NCI-H510A treated with DMSO at 0.1 percent for 48 hours (cell line): ENCODE results near the gene UGP2.

Experiments used
- DNase-seq: peaks from one replicate; lab custom pipeline; 2025; lab: John Stamatoyannopoulos, UW

Gene UGP2

DNA sequence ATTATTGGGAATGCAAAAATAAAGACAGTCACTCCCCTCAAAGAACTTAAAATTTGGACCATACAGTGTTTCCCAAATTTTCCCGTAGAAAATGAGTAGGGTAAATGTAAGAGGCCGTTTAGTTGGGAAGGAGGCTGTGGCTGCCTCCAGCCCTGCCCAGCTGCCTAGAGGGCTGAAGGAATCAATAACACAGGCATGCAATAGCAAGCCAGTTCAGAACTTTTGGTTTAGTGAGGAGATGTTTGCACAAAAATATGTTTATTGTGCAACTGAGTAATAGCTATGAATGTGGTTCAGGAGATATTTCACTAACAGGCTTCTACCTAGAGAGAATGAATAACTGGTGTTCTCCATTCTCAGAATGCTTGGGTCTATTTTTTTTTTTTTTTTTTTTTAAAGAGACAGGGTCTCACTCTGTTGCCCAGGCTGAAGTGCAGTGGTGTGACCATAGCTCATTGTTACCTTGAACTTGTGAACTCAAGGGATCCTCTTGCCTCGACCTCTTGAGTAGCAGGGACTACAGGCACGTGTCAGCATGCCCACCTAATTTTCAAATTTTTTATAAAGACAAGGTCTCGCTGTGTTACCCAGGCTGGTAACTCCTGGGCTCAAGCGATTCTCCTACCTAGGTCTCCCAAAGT, 23.6 kb downstream of the UGP2 start:
- DNase-seq, result no peak

DNA sequence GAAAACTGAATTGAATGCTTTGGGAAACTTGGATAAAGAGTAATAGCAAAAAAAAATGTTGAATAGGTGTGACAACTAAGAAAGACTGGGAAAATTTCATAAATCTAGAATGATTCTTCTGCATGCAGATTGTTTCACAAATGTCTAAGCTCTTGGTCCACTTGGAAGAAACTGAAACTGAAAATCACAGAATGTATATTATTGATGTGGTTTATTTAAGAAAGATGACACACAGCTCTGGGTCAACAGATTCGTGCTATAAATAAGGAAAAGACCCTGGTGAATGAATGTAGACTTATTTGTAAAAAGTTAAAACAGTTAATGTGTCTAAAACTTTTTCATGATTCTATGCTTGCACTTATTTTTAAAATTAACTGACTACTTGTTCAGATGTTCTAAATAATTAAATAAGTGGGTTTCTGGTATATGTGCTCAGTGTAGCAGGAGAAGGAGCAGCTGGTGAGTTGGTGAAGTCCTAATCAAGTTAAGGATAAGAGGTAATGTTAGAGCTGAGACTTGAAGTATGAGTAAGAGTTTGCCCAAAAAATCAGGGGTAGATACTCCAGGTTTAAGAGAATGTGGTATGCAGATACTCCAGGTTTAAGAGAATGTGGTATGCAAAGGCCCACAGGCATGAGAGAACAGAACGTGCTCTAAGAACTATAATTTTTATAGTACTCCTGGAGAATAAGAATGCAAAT, 24.5 kb downstream of the UGP2 start:
- no peak for DNase-seq

DNA sequence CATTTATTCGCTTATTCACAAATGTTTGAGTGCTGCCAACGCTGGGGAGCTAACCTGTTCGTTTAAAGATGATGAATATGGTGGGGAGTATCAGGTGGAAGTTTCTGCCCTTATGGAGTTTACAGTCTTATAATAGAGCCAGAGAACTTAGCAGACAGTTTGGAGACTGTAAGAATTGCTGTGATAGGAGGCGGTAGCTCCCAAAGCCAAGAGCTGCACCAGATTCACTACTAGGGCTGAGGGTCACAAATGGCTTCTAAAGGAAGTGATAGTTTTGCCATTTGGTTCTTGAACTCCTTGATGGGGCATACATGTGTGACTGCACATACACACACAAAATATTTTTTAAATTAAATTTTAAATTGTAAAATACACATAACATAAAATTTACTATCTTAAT, 29.0 kb downstream of the UGP2 start:
- no peak for DNase-seq

DNA sequence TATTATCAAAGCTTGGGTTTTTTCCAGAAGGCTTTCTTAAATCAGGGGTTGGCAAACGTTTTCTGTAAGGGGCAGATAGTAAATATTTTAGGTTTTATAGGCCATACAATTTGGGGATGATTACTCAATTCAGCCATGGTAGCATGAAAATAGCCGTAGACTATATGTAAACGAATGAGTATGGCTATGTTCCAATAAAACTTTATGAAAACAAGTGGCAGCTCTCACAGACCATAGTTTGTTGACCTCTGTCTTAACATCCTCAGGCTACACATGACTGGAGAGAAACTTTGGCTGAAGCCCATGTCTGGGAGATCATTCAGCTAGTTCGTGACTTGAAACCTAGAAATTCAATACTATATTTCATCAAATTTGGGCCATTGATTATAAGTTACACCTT, 30.2 kb downstream of the UGP2 start:
- no peak for DNase-seq

DNA sequence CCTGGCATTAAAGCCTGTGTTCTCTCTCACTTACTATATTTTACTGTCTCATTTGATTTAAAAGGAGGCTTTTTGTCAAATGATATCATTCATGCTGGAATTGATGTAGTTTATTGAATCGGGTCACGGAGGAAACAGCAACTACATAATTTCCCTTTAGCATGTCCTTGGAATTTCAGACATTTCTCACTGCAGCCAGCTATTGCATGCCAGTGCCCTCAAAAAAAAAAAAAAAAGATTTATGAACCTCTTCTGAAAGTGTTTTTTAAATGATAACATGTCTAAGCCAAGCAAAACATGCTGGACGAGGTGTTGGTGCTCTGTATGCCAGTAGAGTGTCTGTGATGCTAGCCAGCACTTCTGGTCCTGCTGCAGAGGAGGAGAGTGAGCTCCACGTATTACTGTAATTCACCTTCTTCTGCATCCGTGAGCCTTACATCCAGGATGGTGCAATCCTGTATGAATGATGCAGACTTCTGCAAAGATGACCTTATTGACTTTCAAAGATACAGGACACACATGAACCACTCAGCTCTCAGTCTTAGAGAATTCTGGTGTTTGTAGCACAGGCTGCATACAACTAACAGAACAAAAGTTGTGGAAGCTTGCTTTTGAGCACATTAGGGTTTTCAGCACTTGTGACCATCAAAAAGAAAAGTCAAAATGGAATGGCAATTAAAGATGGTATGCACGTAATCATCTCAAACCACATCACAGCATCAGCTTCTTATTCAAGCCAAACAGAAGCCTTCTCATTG, 31.1 kb downstream of the UGP2 start:
- no peak for DNase-seq

DNA sequence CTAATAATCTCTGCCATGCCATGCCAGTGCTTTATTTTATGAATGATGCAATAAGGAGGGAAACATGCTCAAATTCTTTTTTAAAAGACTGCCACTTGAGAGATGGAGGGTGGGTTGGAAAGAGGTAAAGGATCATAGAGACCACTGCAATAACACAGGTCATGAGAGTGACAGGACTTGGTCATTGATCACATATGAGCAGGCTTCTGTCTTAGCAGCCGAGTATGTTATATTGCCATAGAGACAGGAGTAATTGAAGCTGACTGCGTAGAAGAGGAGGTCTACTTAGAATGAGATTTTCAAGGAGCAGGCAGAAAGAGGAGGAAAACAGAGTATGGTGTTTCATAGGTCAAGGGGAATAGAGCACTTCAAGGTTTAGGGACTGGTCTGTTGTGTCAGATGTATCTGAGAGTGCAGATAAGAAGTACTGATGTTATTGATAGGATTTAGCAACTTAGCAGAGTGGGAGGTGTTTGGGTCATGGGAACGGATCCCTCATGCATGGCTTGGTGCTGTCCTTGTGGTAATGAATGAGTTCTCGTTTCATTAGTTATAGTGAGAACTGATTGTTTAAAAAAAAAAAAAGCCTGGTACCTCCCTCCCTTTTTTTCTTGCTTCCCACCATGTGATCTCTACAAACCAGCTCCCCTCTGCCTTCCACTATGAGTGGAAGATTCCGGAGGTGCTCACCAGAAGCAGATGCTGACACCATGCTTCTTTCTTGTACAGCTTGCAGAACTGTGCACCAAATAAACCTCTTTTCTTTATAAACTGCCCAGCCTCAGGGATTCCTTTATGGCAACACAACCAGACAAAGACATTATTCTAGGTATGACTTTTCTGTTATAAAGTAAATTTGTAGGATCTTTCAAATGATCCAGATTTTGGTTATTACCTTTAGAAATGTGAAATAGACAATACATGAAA, 32.8 kb downstream of the UGP2 start:
- DNase-seq, result no peak

DNA sequence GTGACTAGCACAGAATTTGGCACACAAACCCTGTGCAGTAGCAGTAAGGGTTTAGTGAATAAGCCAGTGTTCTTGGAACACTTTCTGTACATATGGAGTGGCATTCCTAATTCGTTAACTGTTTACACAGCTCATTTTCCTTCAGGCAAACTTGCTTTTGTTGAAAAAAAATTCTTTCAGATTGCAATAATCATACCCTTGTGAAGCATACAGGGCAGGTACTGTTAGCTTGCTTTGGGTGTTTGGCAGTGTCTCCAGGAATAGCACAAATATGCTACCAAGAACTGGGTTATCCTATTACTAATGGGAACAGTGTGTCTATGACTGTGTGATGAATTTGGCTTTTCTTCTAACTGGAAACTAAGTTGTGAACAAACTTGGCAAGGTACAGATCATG, 33.4 kb downstream of the UGP2 start:
- DNase-seq, result no peak

DNA sequence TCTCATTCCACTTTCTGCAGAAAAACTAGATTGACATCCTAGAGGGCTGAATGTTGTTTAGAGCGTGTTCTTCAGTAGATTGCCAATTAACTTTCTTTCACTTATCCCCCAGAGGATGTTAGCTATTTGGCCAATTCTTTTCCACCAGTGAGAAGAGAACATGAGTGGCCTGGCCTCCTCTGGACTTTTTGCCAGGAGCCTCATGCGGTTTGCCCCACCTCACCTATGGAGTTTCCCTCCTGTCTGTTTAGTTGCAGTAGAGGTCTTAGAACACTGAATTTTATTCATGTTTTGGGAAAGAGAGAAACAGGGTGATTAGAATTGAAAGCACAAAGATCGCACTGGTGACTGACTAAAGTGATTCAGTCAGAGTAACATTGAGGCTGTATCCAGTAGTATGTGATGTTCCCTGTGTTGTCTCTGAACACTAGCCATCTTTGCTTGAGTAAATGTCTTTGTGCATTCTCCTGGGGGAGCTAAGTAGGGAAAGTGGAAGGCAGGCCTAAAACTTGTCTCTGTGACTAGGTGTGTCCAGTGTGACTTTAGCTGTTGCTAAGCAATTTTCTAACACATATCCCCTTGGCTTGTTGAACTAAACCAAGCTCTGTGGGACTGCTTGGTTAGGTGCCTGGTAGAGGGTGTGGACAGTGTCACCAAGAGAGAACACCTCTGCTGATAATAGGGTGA, 34.0 kb downstream of the UGP2 start:
- DNase-seq, result no peak

DNA sequence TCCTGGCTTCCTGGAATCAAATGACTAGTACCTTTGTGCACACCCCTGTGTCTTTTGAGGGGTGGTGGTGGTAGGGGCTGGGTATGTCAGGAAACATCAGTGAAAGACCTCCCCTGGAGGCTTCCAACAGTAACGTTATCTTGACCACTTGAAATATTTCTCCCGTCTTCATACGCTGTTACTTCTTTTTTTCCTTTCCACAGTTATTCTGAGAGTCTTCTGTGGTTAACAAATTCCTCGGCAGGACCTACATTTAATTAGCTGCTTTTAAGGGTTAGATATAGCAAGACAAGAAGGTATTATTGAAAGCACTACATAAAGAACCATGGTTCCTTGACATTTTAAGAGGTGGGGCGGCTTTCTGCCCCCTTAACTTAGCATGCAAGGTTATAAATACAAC, 34.6 kb downstream of the UGP2 start:
- DNase-seq, result no peak

DNA sequence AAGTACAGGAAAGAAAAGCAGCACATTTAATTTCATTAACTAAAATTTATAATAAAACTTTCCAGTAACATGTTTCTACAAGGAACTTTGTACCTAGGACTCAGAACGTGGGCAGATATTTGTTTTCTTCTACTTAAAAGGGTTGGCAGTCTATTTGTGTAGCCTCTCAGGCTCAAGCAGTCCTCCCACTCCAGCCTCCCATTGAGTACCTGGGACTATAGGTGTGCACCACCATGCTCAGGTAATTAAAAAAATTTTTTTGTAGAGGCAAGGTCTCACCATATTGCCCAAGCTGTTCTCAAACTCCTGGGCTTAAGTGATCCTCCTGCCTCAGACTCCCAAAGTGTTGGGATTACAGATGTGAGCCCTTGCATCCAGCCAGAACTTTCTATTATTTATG, 36.8 kb downstream of the UGP2 start:
- DNase-seq, result no peak

DNA sequence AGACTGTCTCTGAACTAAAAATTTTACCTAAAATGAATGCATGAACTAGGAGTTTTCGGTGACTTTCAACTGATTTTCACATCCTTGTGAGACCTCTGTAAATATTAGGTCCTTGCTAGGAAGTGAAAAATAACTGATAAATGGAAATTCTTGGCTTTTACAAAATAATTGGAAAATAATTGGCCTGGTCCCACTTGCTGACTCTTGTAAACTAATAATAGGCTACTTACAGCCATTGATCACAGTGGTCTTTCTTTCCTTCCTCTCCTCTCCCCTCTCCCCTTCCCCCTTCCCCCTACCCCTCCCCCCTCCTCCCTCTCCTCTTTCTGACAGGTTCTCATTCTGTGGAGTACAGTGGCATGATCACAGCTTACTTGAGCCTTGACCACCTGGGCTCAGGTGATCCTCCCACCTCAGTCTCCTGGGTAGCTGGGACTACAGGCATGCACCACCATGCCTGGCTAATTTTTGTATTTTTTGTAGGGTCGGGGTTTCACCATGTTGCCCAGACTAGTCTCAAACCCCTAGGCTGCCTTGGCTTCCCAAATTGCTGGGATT, 38.3 kb downstream of the UGP2 start:
- no peak for DNase-seq

DNA sequence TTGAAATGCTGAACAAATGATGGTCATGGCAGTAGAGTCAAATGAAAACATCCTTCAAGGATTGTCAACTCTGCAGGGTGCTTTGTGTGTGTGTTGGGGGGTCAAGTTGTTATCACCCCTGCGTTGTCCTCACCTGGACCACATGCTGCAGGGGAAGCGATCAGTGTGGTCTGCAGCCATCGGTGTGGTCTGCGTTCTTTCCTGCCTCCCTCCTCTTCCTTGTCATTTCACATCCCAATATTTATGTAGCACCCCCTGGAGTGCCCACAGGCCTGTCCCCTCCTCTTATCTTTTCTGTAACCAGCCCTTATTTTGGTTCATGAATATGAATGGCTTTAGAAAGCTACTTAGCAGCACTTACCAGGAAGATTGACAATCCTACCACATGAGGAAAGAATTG, 38.9 kb downstream of the UGP2 start:
- no peak for DNase-seq

DNA sequence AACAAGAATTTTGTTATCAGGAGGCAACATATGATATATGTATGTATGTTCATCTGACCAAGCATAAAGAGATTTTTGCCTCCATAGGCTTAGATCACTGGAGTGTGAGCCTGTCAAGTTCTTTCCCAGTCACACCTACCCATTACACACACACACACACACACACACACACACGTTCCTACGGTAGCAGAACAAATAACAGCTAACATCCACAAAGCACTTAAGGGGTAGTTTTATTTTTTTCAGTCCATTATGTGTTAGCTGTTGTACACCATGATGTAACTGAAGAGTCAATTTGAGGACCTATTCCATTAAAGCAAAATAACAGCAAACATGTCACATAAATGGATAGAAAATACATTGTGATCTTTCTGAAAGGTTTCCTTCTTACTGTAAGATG, 39.5 kb downstream of the UGP2 start:
- DNase-seq, result no peak

DNA sequence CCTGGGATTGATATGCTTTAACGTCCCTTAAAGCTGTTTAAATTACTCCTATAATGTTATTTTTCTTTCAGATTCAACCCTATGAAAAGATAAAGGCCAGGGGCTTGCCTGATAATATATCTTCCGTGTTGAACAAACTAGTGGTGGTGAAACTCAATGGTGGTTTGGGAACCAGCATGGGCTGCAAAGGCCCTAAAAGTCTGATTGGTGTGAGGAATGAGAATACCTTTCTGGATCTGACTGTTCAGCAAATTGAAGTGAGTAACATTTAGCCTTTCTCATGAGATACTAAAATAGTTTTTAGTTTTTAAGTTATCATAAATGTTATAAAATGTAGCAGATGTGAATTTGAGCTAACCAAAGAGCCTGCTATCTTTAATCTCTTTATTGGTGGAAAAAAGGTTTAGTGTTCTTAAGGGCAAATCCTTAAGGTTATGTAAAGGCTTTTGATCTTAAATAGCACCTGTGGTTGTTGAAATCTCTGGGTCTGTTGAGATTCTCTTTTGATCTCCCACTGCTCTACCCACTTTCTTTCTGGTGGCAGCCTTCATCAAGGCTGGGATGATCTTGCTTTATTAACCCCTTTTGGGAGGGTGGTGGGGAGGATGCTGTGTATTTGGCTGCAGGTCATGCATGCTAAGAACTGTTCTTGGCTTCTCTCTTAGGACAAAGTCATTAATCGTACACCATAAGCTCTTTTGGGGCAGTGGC, 40.9 kb downstream of the UGP2 start:
- DNase-seq, result no peak

DNA sequence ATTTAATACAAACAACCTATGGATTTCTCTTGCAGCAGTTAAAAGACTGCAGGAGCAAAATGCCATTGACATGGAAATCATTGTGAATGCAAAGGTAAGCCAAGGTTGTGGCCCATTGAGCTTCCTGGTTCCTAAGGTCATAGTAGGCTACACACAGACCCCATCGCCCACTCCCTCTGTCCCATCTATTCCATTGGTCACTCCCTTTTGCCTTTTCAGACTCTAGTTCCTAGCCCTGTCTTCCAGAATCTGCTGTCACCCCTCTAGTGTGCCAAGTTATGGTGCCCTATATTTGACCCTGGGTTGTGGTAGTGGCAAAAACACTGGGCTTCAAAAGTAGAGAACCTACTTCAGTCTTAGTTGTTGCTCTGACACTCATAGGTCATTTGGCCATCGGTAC, 44.7 kb downstream of the UGP2 start:
- DNase-seq, result no peak

DNA sequence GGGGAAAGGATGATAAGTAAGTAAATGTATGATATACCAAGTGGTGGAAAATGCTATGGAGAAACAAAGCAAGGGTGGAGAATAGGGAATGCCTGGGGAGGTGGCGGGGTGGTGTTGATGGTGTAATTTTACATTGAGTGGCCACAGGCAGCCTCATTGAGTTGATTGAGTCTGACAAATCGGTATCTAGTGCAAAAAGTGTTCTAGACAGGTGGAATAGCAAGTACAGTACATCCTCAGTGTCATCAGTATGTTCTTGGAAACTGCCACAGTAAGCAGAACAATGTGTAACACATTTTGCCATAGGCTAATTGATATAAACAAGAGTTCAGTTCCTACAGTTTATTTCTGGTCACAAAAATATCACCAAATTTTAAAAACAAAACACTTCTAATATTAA, 46.4 kb downstream of the UGP2 start:
- DNase-seq, result no peak

DNA sequence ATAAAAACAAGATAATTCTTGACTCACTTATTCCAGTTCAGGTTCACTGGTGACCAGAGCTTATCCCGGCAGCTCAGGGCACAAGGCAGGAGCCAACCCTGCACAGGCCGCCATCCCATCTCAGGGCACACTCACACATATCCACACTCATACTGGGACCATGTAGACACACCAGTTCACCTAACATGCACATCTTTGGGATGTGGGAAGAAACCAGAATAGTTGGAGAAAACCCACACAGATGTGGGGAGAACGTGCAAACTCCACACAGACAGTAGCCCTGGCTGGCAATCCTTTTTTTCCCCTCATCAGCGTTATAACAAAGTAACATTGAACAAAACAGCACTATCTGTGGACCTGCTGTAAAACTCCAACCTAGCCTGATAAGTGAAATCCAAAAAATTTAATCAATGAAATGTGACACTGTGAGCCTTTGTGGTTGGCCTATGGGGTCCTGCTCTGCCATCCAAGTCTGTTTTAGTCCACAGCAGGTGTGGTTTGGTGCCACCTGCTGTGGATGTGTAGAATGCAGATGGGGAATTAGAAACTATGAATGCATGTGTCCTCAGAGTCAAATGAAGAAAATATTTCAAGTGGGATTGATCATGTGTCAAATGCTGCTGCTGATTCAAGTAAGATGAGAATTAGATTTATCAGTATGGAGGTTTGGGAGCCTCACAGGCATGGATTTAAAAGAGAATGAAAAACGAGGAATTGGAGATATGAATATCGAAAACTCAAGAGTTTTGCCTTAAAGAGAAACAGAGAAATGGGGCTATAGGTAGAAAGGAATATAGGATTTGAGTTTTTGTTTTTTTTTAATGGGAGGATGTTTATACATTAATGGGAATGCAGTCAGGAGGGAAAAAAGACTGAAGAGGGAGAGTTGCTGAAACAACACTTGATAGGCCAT, 47.0 kb downstream of the UGP2 start:
- peak; percentile 57 for DNase-seq

DNA sequence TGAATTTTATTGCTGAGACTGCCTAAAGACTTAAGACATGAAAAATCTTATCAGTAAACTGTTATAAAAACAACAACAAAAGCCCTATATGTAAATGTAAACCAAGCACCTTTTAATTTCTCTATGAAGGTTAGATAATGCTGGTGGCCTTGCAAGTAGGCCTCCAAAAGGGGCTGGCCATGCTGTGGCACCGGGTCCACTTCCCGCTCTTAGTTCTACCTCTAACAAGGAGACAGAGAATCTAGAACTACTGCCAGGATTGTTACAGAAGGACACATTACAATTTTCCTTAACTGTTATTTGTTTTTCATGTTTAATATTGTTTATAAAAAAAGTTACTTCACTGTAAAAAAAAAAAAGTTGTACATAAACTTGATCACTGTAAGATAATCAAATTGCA, 49.0 kb downstream of the UGP2 start:
- DNase-seq, result no peak

DNA sequence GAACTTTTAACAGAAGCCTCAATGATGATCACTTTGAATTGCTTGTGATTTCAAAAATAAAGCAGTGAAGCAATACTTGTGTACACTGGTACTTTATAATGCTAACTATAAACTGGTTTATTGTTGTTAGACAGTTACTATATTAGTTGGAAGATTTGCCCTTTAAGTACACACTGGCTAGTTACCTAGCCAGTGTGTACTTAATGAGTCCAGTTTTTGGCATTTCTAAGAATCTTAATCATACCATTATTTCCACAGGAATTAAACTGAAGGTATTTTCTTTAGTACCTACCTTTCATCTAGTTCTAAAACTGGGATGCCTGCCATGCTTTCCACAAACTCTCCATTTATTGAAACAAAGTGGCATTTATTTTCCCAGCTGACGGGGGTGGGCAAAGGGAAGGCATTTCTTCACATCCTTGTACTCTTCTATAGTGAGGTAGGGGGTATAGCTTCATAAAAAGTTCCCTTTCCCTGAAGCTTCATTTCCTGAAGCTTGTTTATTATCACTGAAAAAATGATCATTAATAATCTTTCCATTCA, 49.9 kb downstream of the UGP2 start:
- DNase-seq, result no peak
